Keratinocyte (primary cell): ENCODE data around the gene SH2D3C.
A peak's percentile ranks its signal among the peaks of the same experiment; 100 is the strongest.

ENCODE experiments used
- CTCF ChIP-seq, 3 experiments: IDR thresholded peaks in 1 of 3; conservative IDR thresholded peaks in 1 of 3; optimal IDR thresholded peaks in 1 of 3; 2 replicates in 2 of 3; 3 replicates in 1 of 3; pipeline versions ENCODE3 to v1.5.1; 2011; ENCODE audit warnings: low read length in 3 of 3, mild to moderate bottlenecking in 3 of 3, moderate library complexity in 2 of 3, control low read depth in 1 of 3, inconsistent platforms in 1 of 3; ENCODE audit not compliant: insufficient read depth in 2 of 3; ENCODE audit errors: extremely low read depth in 1 of 3
- EZH2 ChIP-seq: IDR thresholded peaks from one replicate; pipeline ENCODE4 v1.6.1; 2012; ENCODE audit warnings: inconsistent platforms, mild to moderate bottlenecking, low read length, moderate library complexity

GRCh38 chr9:127698985-127699670 lies 79.3 kb downstream of the SH2D3C start:
- peak in 1 of 3 experiments; percentile 3 for TF ChIP-seq CTCF (optimal IDR thresholded peaks at IDR 0.05 in 1 of 3, IDR thresholded peaks at IDR 0.05 in 1 of 3, conservative IDR thresholded peaks at IDR 0.05 in 1 of 3; ENCODE audit: extremely low read depth in 1 of 3, insufficient read depth in 2 of 3, low read length in 3 of 3)
- no peak for TF ChIP-seq EZH2
